WTC11 (cell line): ENCODE data around the gene IPPK. TPM values are rescaled to one million over a fixed set of nuclear protein-coding genes. Genes with fewer than 3 reads are reported as not detected.

Experiments
- ATAC-seq: fragments of 200-7000 bp; cut with Tn5 transposase; 2 replicates; pipeline ENCODE4 v1.10.0; 2021; ENCODE audit warnings: mild to moderate bottlenecking, moderate library complexity
- CTCF ChIA-PET: fragments of 300-600 bp; sonication (Branson Sonifier 250); formaldehyde crosslinking; loops from one replicate; lab custom pipeline; 2021; ENCODE audit warnings: antibody characterized with exemption; lab: Charles Lee
- POLR2A ChIA-PET: fragments of 350-600 bp; sonication (Branson Sonifier 250); formaldehyde crosslinking; loops from one replicate; lab custom pipeline; 2021; ENCODE audit warnings: antibody characterized with exemption; lab: Charles Lee
- DNase-seq: peaks from one replicate; pipeline ENCODE4 v3.0.0; 2021; ENCODE audit warnings: low spot score
- H3K27ac Mint-ChIP-seq: 2 replicates; pipeline ENCODE4 v1.8.0; 2021; ENCODE audit warnings: mixed read lengths
- H3K27me3 Mint-ChIP-seq: 2 replicates; pipeline ENCODE4 v1.8.0; 2021; ENCODE audit warnings: low read depth, mild to moderate bottlenecking, moderate library complexity, mixed read lengths
- H3K36me3 Mint-ChIP-seq: 2 replicates; pipeline ENCODE4 v1.8.0; 2021; ENCODE audit warnings: mixed read lengths
- H3K4me1 Mint-ChIP-seq: 2 replicates; pipeline ENCODE4 v1.8.0; 2022; ENCODE audit warnings: mixed read lengths
- H3K4me3 Mint-ChIP-seq: 2 replicates; pipeline ENCODE4 v1.8.0; 2021; ENCODE audit warnings: mild to moderate bottlenecking, moderate library complexity, mixed read lengths
- H3K9me3 Mint-ChIP-seq: 2 replicates; pipeline ENCODE4 v1.8.0; 2021; ENCODE audit warnings: mixed read lengths
- ATF6 ChIP-seq: sonication (generic); formaldehyde crosslinking; IDR thresholded peaks from 2 replicates; pipeline ENCODE4 v1.8.1; 2023; ENCODE audit warnings: mild to moderate bottlenecking, missing genetic modification reagents
- CDX4 ChIP-seq: fragments of 250-450 bp; sonication (Bioruptor Pico); IDR thresholded peaks from 2 replicates; pipeline ENCODE4 v1.9.0; 2021; ENCODE audit warnings: moderate library complexity, mild to moderate bottlenecking, inconsistent platforms, borderline replicate concordance
- CREM ChIP-seq: sonication (generic); formaldehyde crosslinking; IDR thresholded peaks from 2 replicates; pipeline ENCODE4 v1.8.1; 2022; ENCODE audit warnings: mild to moderate bottlenecking, missing genetic modification reagents, moderate library complexity
- ELF4 ChIP-seq: sonication (generic); formaldehyde crosslinking; IDR thresholded peaks from 2 replicates; pipeline ENCODE4 v1.8.1; 2022; ENCODE audit warnings: low read depth, mild to moderate bottlenecking, moderate library complexity, missing genetic modification reagents
- EMX1 ChIP-seq: fragments of 250-450 bp; sonication (Bioruptor Pico); IDR thresholded peaks from 2 replicates; pipeline ENCODE4 v1.8.0; 2021; ENCODE audit warnings: mild to moderate bottlenecking
- ERG ChIP-seq: fragments of 250-450 bp; sonication (Bioruptor Pico); IDR thresholded peaks from 2 replicates; pipeline ENCODE4 v1.8.0; 2021; ENCODE audit warnings: mild to moderate bottlenecking
- ESRRA ChIP-seq: sonication (generic); formaldehyde crosslinking; IDR thresholded peaks from 2 replicates; pipeline ENCODE4 v1.8.1; 2022; ENCODE audit warnings: mild to moderate bottlenecking, missing genetic modification reagents, borderline replicate concordance
- FOXJ3 ChIP-seq: sonication (generic); formaldehyde crosslinking; IDR thresholded peaks from 2 replicates; pipeline ENCODE4 v1.9.0; 2021; ENCODE audit warnings: missing genetic modification reagents, mild to moderate bottlenecking, borderline replicate concordance
- GTF2I ChIP-seq: fragments of 250-450 bp; sonication (Bioruptor Pico); conservative IDR thresholded peaks from 2 replicates; pipeline ENCODE4 v1.4.0; 2021; ENCODE audit warnings: mild to moderate bottlenecking
- HMGA2 ChIP-seq: fragments of 250-450 bp; sonication (Bioruptor Pico); IDR thresholded peaks from 2 replicates; pipeline ENCODE4 v1.4.0; 2021; ENCODE audit warnings: mild to moderate bottlenecking, moderate library complexity
- MYBL2 ChIP-seq: sonication (generic); formaldehyde crosslinking; IDR thresholded peaks from 2 replicates; pipeline ENCODE4 v1.8.1; 2023; ENCODE audit warnings: mild to moderate bottlenecking, moderate library complexity, missing genetic modification reagents
- NR1H2 ChIP-seq: sonication (generic); formaldehyde crosslinking; IDR thresholded peaks from 2 replicates; pipeline ENCODE4 v1.9.0; 2021; ENCODE audit warnings: mild to moderate bottlenecking, moderate library complexity, missing genetic modification reagents
- ZNF121 ChIP-seq: sonication (generic); formaldehyde crosslinking; IDR thresholded peaks from 2 replicates; pipeline ENCODE4 v1.8.0; 2023; ENCODE audit warnings: missing genetic modification reagents
- ZNF138 ChIP-seq: sonication (generic); formaldehyde crosslinking; conservative IDR thresholded peaks from 2 replicates; pipeline ENCODE4 v1.8.1; 2022; ENCODE audit warnings: mild to moderate bottlenecking, moderate library complexity, missing genetic modification reagents
- ZNF232 ChIP-seq: sonication (generic); formaldehyde crosslinking; IDR thresholded peaks from 2 replicates; pipeline ENCODE4 v1.8.0; 2022; ENCODE audit warnings: mild to moderate bottlenecking, missing genetic modification reagents
- ZNF425 ChIP-seq: fragments of 250-450 bp; sonication (Bioruptor Pico); conservative IDR thresholded peaks from 2 replicates; pipeline ENCODE4 v1.9.0; 2021; ENCODE audit warnings: mild to moderate bottlenecking
- total RNA-seq: library from RNA; stranded (reverse); gene quantifications from 3 replicates; pipeline ENCODE4 v1.2.3, GENCODE V29; 2021
- TF ChIP-seq, protein P1 (sequence below): fragments of 250-450 bp; sonication (Bioruptor Pico); IDR thresholded peaks from 2 replicates; pipeline ENCODE4 v1.9.0; 2021; ENCODE audit warnings: mild to moderate bottlenecking
- TF ChIP-seq, protein P2 (sequence below): fragments of 250-450 bp; sonication (Bioruptor Pico); IDR thresholded peaks from 2 replicates; pipeline ENCODE4 v2.1.2; 2022; ENCODE audit warnings: mild to moderate bottlenecking, moderate library complexity
- TF ChIP-seq, protein P3 (sequence below): sonication (generic); formaldehyde crosslinking; IDR thresholded peaks from 2 replicates; pipeline ENCODE4 v1.8.1; 2022; ENCODE audit warnings: mild to moderate bottlenecking, missing genetic modification reagents, moderate library complexity, borderline replicate concordance

IPPK gene
- total RNA-seq, 1 experiment from 2014 or later: 8.6 TPM

DNA sequence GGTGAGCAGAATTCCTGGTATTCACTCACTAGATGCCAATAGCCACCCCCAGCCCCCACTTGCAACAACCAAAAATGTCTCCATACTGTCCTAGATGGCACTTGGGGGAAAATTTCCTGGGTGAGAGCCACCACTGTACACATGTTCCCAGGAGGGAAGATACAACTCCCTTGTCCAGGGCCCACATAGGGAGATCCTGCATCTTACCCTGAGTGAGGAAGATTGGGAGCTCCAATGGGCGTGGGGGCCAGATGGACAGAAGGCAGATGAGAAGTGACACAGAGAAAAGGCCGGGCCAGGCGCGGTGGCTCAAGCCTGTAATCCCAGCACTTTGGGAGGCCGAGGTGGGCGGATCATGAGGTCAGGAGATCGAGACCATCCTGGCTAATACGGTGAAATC, 12.3 kb upstream of the IPPK start:
- H3K9me3 Mint-ChIP-seq: 0 out of 2 replicates have a peak, but pooled peaks cover 4% of the 10 kb centered on the region
- POLR2A ChIA-PET: no interaction called here

More for the DNA sequence above, 12.3 kb upstream of the IPPK start:
- H3K27ac Mint-ChIP-seq: no peak overlapping the region
- CTCF ChIA-PET: no interaction called here
- ATAC-seq (no peak), DNase-seq (no peak)
- TF ChIP-seq ZNF232 (no peak), ZNF138 (CRISPR knock-in tag) (no peak), ESRRA (CRISPR knock-in tag) (no peak), ZNF121 (CRISPR knock-in tag) (no peak), FOXJ3 (CRISPR knock-in tag) (no peak), ERG (no peak), HMGA2 (CRISPR knock-in tag) (no peak), CDX4 (CRISPR knock-in tag) (no peak), EMX1 (CRISPR knock-in tag) (no peak), ZNF425 (CRISPR knock-in tag) (no peak), ATF6 (no peak), GTF2I (CRISPR knock-in tag) (no peak), CREM (CRISPR knock-in tag) (no peak), NR1H2 (no peak), ELF4 (CRISPR knock-in tag) (no peak), MYBL2 (no peak)
- TF ChIP-seq, protein P1, sequence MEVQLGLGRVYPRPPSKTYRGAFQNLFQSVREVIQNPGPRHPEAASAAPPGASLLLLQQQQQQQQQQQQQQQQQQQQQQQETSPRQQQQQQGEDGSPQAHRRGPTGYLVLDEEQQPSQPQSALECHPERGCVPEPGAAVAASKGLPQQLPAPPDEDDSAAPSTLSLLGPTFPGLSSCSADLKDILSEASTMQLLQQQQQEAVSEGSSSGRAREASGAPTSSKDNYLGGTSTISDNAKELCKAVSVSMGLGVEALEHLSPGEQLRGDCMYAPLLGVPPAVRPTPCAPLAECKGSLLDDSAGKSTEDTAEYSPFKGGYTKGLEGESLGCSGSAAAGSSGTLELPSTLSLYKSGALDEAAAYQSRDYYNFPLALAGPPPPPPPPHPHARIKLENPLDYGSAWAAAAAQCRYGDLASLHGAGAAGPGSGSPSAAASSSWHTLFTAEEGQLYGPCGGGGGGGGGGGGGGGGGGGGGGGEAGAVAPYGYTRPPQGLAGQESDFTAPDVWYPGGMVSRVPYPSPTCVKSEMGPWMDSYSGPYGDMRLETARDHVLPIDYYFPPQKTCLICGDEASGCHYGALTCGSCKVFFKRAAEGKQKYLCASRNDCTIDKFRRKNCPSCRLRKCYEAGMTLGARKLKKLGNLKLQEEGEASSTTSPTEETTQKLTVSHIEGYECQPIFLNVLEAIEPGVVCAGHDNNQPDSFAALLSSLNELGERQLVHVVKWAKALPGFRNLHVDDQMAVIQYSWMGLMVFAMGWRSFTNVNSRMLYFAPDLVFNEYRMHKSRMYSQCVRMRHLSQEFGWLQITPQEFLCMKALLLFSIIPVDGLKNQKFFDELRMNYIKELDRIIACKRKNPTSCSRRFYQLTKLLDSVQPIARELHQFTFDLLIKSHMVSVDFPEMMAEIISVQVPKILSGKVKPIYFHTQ (CRISPR knock-in tag): no peak
- TF ChIP-seq, protein P2, sequence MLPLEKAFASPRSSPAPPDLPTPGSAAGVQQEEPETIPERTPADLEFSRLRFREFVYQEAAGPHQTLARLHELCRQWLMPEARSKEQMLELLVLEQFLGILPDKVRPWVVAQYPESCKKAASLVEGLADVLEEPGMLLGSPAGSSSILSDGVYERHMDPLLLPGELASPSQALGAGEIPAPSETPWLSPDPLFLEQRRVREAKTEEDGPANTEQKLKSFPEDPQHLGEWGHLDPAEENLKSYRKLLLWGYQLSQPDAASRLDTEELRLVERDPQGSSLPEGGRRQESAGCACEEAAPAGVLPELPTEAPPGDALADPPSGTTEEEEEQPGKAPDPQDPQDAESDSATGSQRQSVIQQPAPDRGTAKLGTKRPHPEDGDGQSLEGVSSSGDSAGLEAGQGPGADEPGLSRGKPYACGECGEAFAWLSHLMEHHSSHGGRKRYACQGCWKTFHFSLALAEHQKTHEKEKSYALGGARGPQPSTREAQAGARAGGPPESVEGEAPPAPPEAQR (CRISPR knock-in tag): no peak
- TF ChIP-seq, protein P3, sequence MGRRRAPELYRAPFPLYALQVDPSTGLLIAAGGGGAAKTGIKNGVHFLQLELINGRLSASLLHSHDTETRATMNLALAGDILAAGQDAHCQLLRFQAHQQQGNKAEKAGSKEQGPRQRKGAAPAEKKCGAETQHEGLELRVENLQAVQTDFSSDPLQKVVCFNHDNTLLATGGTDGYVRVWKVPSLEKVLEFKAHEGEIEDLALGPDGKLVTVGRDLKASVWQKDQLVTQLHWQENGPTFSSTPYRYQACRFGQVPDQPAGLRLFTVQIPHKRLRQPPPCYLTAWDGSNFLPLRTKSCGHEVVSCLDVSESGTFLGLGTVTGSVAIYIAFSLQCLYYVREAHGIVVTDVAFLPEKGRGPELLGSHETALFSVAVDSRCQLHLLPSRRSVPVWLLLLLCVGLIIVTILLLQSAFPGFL: no peak
- H3K4me1 Mint-ChIP-seq: peaks cover 18% of the 10 kb centered on the region
- H3K36me3 Mint-ChIP-seq: no peaks in the 10 kb centered on the region
- H3K27me3 Mint-ChIP-seq: no peaks in the 10 kb centered on the region
- H3K4me3 Mint-ChIP-seq: no peak overlapping the region
